Body of pancreas (tissue), 4 donors: Measurements from ENCODE around the gene IFT57. TPM values are rescaled to one million over a fixed set of nuclear protein-coding genes. Genes with fewer than 3 reads are reported as not detected.

Experiments used
- ATAC-seq: fragments of 150-250 bp; one replicate; pipeline ENCODE4 v1.9.1; 2016
- DNase-seq, 4 donors: peaks; one replicate each; pipeline ENCODE4 v3.0.0-alpha.2; 2019
- H3K27ac ChIP-seq, 4 donors: fragments of 200-600 bp; sonication (generic); 1 replicate in 3 of 4; 2 replicates in 1 of 4; pipeline versions ENCODE4 v1.5.1 to v1.6.1; 2016 to 2019; ENCODE audit warnings: mild to moderate bottlenecking in 1 of 4, mixed read lengths in 1 of 4, moderate library complexity in 1 of 4
- H3K27me3 ChIP-seq, 2 donors: fragments of 200-600 bp; sonication (generic); one replicate each; pipeline ENCODE4 v1.6.0; 2016; ENCODE audit warnings: mild to moderate bottlenecking in 1 of 2
- H3K36me3 ChIP-seq, 2 donors: fragments of 200-600 bp; sonication (generic); replicated peaks in 1 of 2; 2 replicates each; pipeline ENCODE4 v1.5.1; 2016; ENCODE audit warnings: low read depth in 2 of 2; ENCODE audit not compliant: insufficient read depth in 1 of 2
- H3K4me1 ChIP-seq: fragments of 200-600 bp; sonication (generic); one replicate; pipeline ENCODE4 v1.6.0; 2016
- H3K4me3 ChIP-seq, 2 donors: fragments of 200-600 bp; sonication (generic); 1 replicate in 1 of 2; 2 replicates in 1 of 2; pipeline ENCODE4 v1.5.1; 2016 to 2019
- H3K9me3 ChIP-seq, 3 donors: fragments of 200-600 bp; sonication (generic); 1 replicate in 2 of 3; 2 replicates in 1 of 3; pipeline ENCODE4 v1.5.1; 2016
- CTCF ChIP-seq, 7 experiments: fragments of 450-650 bp in 4 of 7; fragments of 200-600 bp in 3 of 7; sonication (generic) in 3 of 7; IDR thresholded peaks; one replicate each; pipeline ENCODE4 v1.5.1; 2016 to 2019; ENCODE audit warnings: antibody characterized with exemption in 7 of 7
- POLR2A ChIP-seq, 3 donors: fragments of 450-650 bp; IDR thresholded peaks; one replicate each; pipeline ENCODE4 v1.6.1; 2016; ENCODE audit warnings: antibody characterized with exemption in 3 of 3, mild to moderate bottlenecking in 2 of 3
- WGBS, 2 donors: methylation state at CpG; one replicate each; pipeline ENCODE4 v1.1.5; 2017; 5-methylcytosine and 5-hydroxymethylcytosine counted together
- intact Hi-C: fragments of 100-400 bp; cut with DNase I; formaldehyde crosslinking; loops from one replicate; pipeline ENCODE4 v1.15.1; 2023
- total RNA-seq, 2 donors: library from RNA; depleted of rRNA; stranded (reverse); fragments of >200 nt; gene quantifications; one replicate each; pipeline ENCODE4 v1.1.0, GENCODE V29; 2016

IFT57 gene
- total RNA-seq, 2 donors from 2014 or later: 33.2 to 51.1 TPM

GRCh38 chr3:108221393-108221792 is 831 bp downstream of the IFT57 start:
- no peaks in the 10 kb centered on the region for H3K9me3 ChIP-seq
- DNase-seq (no peak), ATAC-seq (no peak)
- H3K27me3 ChIP-seq: no peaks in the 10 kb centered on the region
- peak overlapping the region; percentile 71 to 75 for H3K4me3 ChIP-seq
- H3K36me3 ChIP-seq: peaks cover 0 to 2% of the 10 kb centered on the region in 2 donors
- peaks cover 52% of the 10 kb centered on the region for H3K4me1 ChIP-seq
- intact Hi-C loops: no loop called here
- TF ChIP-seq CTCF (IDR thresholded peaks at IDR 0.05) (no peak), POLR2A (IDR thresholded peaks at IDR 0.05) (no peak)
- WGBS, 2 donors: 3 to 5% methylated on average over 6 of the region's 6 CpGs
- peak overlapping the region; percentile 80 to 89 (median 82) for H3K27ac ChIP-seq

DNA sequence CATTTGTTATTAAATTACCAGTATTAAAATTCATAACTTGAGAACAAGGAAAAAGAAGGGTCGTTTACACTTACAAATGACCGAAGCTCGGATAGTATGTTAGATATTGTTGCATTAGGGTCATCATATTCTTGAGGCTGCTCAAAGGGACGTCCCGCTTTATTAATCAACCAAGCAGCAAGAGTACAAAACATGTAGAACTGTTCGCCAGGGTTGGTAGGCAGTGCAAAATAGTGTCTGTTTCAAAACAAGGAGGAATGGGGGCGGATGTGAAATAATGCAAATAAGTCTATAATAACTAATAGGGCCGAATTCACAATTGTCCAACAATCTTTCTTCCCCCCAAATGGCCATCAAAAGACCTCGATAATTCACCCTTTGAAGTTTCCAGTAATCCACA is 2.9 kb downstream of the IFT57 start:
- Histone ChIP-seq H3K9me3 (no peaks in the 10 kb centered on the region), H3K27ac (no peak overlapping the region), H3K36me3 (peaks cover 0 to 2% of the 10 kb centered on the region in 2 donors), H3K4me3 (no peak overlapping the region), H3K4me1 (peaks cover 43% of the 10 kb centered on the region), H3K27me3 (no peaks in the 10 kb centered on the region)
- WGBS, 2 donors: 80 to 84% methylated on average over 9 of the region's 9 CpGs
- TF ChIP-seq POLR2A (IDR thresholded peaks at IDR 0.05): no peak
- no peak for TF ChIP-seq CTCF (IDR thresholded peaks at IDR 0.05)
- intact Hi-C loops: no loop called here
- ATAC-seq (no peak), DNase-seq (no peak)

- peaks cover 38% of the 10 kb centered on the region for H3K4me1 ChIP-seq
- H3K4me3 ChIP-seq: no peak overlapping the region
- peaks cover 0 to 2% of the 10 kb centered on the region in 2 donors for H3K36me3 ChIP-seq
- H3K27me3 ChIP-seq: no peaks in the 10 kb centered on the region
- no peak for ATAC-seq
- no peak overlapping the region for H3K27ac ChIP-seq
- intact Hi-C loops: no loop called here
- no peak for DNase-seq
- H3K9me3 ChIP-seq: no peaks in the 10 kb centered on the region
- TF ChIP-seq CTCF (IDR thresholded peaks at IDR 0.05) (no peak), POLR2A (IDR thresholded peaks at IDR 0.05) (no peak)
These were observed 3.4 kb downstream of the IFT57 start for GRCh38 chr3:108218811-108219210.

DNA sequence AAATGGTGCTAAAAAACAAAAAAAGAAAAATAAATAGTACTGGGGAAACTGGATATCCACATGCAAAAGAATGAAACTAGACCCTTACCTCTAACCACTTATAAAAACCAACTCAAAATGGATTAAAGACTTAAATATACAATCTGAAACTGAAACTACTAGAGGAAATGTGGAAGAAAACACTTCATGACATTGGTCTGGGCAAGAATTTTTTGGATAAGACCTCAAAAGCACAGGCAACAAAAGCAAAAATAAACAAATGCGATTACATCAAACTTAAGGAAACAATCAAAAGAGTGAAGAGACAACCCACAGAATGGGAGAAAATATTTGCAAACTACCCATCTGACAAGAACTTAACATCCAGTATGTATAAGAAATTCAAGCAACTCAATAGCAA is 6.4 kb downstream of the IFT57 start:
- peaks cover 2 to 7% of the 10 kb centered on the region in 2 donors for H3K36me3 ChIP-seq
- no peak overlapping the region for H3K27ac ChIP-seq
- ATAC-seq (no peak), DNase-seq (no peak)
- TF ChIP-seq POLR2A (IDR thresholded peaks at IDR 0.05): no peak
- no peak for TF ChIP-seq CTCF (IDR thresholded peaks at IDR 0.05)
- H3K9me3 ChIP-seq: no peaks in the 10 kb centered on the region
- no peaks in the 10 kb centered on the region for H3K27me3 ChIP-seq
- no peak overlapping the region for H3K4me3 ChIP-seq
- peaks cover 23% of the 10 kb centered on the region for H3K4me1 ChIP-seq
- intact Hi-C loops: no loop called here
- WGBS, 2 donors: 68 to 81% methylated on average over 1 of the region's 1 CpG

GRCh38 chr3:108209579-108209978 is 12.6 kb downstream of the IFT57 start:
- DNase-seq: no peak
- Histone ChIP-seq H3K9me3 (no peaks in the 10 kb centered on the region), H3K27me3 (no peaks in the 10 kb centered on the region), H3K36me3 (peaks cover 0 to 7% of the 10 kb centered on the region in 2 donors), H3K4me1 (peaks cover 5% of the 10 kb centered on the region), H3K4me3 (no peak overlapping the region), H3K27ac (no peak overlapping the region)
- 97 to 98% methylated on average over 3 of the region's 3 CpGs for WGBS, 2 donors
- no peak for TF ChIP-seq CTCF (IDR thresholded peaks at IDR 0.05)
- TF ChIP-seq POLR2A (IDR thresholded peaks at IDR 0.05): no peak
- intact Hi-C loops: no loop called here
- no peak for ATAC-seq
